ENCODE measurements around the gene PDK4.

The PDK4 gene

DNA sequence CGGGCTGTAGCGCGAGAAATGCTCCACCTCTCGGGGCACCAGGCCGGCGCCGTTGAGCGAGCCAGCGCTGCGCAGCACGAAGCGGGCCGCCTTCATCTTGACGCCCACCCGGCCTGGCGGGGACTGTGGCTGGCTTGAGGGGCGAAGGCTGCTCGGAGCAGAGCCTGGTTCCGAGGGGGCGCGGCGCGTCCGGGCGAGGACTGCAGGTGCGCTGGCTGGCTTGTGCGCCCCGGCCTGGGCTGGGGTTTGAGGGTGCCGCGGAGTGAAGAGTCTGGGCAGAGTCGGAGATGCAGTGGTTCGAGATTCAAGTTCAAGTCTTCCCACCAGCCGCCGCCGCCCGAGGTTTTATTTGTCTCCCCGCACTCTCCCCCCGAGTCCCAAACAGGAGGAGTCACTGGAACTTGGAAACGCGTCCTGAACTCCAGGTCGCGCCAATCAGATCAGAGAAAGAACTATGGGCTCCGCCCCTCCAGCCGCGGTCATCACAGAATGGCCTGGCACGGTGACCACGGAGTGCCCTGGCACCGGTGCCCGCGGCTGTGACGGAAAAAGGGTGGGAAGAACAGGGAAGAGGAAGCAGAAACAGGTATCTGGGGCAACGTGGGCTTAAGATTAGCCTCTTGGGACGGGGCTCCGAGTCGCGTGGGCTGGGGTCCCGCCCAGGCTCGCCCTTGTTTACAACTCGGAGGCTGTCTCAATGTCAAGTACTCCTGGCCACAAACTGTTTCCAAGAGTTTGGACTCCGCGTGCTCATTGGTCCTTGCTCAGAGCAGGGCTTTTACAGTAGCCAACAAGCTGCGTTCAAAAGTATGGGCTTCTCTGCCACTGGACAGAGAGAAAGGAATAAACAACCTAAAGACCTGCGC is at the start of gene PDK4:
TSS of gene PDK4 (minus strand) at position 319 of the 866 bp plus-strand sequence. CDS start at position 96, 223 bp downstream.
- no peak for DNase-seq (ENCODE audit: low read depth in 2 of 2)

DNA sequence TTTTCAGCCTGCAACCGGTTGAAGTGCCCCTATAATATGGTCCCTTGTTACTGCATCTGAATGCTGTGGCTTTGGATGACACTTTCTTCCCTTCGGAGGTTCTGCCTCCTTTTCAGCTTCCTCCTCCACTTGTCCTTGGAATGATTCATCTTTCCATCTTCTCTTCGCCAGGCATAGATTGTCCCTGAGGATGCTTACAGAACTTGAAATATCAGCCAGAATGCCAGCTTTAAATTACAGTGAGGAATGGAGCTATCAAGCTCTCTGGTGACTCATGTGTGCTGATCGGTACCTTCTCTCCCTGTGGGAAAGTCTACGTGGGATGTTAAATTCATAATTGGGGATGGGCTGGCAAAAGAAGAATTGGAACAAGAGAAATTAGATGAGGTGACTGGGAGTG is 45.9 kb upstream of the PDK4 start:
- no peak for DNase-seq (ENCODE audit: low read depth in 2 of 2)

DNA sequence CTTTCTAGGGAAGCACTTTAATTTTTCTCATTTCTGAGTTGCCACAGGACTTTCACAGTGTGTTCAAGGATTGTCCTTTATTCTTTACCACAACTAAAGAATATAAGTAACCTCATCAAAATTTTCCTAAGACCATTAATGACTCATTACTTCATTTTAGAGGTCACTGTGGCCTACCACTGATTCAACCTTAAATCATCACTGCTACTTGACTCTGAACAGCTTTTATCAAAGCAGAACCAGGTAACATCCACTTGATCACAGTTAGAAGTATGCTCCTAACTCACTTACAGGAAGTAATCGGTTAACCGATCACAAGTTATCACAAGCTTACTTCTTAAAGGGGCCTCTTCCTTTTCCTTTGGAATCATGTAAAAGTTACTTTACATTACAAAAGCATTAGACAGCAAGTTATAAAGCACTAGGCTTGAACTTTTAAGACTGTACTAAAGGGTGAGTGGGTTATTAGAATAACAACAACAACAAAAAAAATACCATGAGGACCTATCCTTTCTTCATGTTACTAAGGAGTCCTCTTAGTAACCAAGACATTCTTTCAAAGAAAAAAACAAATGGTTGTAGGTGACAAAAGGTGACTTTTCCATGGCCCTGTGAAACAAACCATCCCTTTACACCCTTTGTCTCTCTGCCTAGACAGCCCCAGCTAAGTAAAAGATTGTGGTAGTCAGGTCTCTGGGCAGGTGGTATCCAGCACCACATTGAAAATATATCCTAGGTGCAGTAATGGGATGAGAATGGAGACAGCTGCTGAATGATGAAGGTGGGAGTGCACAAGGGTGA is 40.0 kb upstream of the PDK4 start:
- DNase-seq (ENCODE audit: low read depth in 2 of 2): no peak

DNA sequence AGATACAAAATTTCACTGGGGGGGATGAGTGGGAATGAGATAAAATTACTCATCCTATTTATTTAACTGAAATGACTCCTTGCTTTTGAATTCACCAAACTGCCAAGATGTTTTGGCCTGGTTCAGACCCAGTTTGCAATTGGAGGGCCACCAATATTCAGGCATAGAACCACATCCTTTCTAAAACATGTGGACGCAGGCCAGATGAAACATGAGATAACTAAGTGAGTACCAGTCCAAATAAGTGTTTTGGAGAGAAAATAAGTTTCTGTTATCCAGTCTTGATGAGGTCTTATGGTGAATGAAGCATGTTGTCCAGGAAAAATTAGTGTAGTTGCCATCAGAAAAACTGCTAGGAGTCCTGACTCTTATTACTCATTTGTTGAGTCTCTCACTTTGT is 36.3 kb upstream of the PDK4 start:
- no peak for DNase-seq (ENCODE audit: low read depth in 2 of 2)

DNA sequence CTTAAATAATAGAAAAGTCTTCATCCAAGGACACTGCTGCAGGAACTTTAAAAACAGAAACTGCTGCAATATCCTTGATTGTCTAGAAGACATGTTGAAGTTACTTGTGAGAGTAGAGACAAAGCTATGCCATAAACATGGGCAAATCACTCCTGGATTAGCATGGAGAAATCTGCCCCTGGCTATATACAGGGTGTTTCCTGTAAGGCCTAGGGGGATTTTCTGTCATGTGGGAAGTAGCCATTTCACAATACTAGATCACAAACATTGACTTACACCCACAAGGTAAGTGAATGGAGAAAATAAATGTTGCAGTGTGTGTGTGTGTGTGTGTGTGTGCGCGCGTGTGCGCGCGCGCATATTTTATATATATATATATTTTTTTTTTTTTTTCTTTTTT is 35.2 kb upstream of the PDK4 start:
- DNase-seq (ENCODE audit: low read depth in 2 of 2): no peak

DNA sequence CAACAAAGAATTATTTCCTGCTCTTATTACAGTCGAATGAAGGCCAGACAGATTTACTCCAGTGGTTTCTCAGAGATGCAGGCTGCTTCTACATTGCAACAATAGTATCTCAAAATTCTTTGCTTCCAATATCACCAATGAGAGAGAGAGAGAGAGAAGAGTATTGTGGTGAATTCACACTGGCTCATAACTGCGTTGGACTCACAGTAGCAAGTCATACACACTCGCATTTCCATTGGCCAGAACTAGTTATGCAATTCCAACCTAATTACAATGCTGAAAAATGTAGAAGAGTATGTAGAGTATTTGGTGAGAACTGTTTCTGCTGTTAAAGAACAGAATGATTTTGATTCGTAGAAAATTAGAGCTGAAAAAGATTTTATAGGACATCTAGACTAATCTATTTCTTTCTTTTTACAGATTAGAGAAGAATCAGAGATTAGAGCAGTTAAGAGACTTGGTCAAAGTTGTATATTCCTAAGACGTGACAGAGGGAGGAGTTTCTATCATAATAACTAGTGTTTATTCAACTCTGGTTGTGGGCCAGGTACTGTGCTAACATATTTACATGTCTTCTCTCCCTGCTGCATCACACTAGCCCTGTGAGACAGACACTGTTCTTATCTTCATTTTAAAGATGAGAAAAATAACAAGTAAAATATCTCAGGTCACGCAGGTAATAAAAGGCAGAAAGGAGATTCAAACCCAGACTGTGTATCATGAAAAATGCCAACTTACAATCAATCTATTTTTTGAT is 34.6 kb upstream of the PDK4 start:
- DNase-seq (ENCODE audit: low read depth in 2 of 2): no peak

DNA sequence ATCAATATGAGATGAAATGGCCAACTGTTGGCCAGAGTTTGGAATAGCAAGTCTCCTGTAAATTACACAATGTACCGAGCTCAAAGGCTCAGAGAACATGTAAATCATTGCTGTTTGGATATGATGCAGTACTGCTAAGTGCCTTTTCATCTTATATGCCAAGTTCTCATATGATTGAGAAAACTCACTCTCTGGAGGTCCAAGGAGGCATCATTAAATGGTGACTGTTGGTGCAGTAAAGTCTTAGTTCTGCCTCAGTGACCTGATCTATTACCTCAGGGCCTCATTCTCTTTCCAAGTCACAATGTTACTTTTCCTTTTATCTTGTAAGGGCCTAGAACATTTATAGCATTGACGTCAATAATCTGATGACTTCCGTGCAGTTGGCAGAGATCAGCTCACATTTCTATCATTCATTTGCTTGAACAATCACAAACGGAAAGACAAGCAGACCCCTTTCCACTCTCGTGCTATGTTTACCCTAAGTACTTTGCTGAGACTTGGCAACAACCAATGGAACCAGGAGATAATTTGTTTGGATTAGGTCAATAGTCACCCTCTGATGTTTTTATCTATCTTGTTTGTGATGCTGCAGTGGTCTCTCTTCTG is 32.6 kb upstream of the PDK4 start:
- DNase-seq (ENCODE audit: low read depth in 2 of 2): no peak

DNA sequence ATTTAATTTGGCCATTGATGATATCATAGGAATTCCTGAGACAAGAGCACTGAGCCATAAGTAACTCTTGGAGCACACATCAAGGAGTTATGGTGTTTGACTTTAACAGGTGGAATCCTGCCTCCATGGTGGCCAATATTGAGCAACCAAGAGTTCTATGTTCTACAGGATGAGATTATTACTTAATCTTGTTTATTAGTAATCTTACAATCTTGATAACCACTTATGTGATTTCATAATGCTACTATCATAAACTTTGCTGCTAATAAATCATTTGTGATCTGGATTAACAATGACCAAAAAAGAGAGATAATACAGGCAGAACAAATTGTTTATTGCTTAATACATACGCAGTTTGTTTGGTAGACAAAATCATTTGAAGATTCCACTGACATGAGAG is 27.5 kb upstream of the PDK4 start:
- no peak for DNase-seq (ENCODE audit: low read depth in 2 of 2)

DNA sequence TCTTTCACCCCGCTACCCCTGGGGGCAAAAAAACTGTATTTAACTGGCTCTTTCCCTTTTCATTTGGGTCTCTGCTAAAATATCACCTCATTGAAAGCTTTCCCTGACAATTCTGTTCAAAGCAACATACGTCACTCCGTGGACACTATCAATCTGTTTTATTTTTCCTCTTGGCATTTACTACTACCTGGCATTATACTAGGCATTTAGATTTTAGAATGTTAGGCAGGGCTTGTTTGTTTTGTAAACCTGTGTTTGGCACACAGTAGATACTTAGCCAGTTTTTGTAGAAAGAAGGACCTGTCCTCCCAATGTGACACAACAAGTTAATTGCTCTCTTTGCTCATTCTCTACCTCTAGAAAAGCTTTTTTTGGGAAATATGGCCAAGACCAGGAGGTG is 26.5 kb upstream of the PDK4 start:
- DNase-seq (ENCODE audit: low read depth in 2 of 2): no peak

DNA sequence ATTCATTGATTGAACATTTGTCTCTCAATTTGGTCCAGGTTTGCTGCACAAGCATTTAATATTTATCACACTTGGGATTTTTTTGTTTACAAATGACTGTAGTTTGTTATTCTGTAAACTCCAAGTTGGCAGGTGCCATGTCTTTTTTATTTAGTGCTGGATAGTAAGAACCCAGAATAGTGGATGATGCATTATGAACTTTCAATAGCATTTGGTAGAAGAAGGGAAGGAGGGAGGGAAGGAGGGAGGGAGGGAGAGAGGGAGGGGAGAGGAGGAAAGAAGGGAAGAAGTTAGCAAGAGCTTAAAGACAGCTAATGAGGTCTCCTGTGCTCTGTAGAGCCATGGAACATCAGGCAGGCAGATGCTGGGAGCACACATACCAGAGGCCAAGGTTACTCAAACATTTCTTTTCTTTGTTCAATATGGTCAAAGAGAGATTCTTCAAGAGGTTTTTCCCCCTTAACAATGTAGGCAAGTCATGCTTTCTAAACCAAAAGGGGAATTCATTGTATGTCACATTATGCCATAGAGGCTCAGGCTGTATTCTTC is 25.8 kb upstream of the PDK4 start:
- no peak for DNase-seq (ENCODE audit: low read depth in 2 of 2)

DNA sequence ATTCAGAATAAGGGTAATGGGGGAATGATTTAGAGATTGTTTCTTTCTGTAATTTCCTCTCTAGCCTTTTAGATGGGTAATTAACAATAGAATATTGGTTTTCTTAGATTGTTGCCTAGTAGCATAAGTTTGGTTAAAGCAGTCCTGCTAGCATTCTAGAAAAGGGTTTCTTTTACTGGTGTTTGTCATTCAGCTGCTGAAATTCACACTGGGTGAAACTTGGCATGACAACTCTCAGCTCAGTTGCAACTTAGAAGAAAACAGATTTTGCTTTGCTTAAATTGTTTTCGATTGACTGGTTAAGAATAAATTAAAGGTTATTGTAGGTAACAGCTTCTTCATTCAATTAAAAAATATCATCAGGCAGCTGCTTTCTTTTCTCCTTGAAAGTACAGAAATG is 25.1 kb upstream of the PDK4 start:
- no peak for DNase-seq (ENCODE audit: low read depth in 2 of 2)

DNA sequence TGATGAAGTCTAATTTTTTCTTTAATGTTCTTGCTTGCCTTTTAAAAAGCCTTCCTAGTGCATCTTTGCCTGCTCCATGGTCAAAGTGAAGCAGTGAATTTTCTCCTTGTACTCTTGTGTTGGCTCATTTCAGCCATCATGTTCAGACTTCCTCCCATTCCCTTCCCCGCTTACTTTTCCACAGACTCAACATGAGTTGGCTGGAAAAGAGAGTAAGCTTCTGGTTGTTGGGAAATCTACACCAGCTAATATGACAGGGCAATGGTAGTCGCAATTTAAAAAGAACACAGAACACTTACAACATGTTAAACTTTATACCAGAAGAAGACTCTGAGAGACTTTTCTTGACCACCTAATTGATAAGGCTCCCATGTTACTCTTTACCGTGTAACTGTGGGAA is 24.3 kb upstream of the PDK4 start:
- no peak for DNase-seq (ENCODE audit: low read depth in 2 of 2)

DNA sequence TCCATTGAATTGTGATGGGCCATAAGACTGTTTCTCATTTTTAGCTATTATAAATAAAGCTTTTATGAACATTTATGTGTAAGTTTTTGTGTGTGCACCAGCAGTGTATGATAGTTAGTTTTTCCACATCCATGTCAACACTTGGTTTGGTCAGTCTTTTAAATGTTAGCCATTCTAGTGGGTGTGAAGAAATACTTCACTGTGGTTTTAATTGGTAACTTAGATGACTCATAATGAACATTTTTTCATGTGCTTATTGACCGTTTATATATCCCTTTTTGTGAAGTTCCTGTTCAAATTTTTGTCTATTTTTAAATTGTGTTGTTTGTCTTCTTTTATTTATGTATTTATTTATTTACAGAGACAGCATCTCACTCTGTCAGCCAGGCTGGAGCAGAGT is 23.6 kb upstream of the PDK4 start:
- DNase-seq (ENCODE audit: low read depth in 2 of 2): no peak

DNA sequence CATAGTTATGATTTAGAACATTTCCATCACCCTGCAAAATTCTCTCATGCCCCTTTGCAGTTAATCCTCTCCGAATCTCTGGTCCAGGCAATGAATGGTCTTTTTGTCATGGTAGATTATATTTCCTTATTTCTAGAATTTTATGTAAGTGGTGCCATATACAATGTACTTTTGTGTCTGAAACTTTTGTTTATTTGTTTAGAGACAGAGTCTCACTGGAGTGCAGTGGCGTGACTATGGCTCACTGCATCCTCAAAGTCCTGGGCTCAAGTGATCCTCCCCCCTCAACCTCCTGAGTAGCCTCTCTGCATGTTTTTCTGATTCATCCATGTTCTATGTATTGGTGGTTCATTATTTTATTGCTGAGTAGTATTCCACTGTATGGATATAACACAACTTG is 23.2 kb upstream of the PDK4 start:
- DNase-seq (ENCODE audit: low read depth in 2 of 2): no peak

DNA sequence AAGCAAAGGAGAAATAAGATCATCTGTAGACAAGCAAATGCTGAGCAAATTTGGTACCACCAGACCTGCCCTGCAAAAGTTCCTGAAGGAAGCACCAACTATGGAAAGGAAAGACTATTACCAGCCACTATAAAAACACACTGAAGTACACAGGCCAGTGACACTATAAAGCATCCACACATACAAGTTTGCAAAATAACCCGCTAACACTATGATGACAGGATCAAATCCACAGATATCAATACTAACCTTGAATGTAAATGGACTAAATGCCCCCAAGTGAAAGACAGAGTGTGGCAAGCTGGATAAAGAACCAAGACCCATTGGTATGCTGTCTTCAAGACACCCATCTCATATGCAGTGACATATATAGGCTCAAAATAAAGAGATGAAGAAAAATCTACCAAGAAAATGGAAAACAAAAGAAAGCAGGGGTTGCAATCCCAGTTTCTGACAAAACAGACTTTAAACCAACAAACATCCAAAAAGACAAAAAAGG is 18.2 kb upstream of the PDK4 start:
- no peak for DNase-seq (ENCODE audit: low read depth in 2 of 2)

DNA sequence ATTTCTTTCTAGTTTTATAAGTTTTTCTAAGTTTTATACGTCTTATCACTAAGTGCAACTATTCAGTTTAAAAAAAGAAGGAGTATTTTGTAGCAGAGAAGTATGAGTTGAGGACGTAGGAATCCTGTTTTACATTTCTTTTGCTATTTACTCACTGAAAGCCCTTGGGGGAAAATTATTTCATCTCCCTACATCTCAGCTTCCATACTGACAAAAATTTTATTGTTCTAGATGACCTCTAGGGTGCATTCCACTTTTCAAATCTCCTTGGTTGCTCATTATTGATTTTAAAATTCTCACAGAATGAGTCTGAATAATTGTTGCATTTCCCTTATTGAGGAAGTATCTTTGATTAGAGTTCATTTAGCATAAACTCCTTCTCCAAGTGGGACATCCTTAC is 14.9 kb upstream of the PDK4 start:
- DNase-seq (ENCODE audit: low read depth in 2 of 2): no peak

DNA sequence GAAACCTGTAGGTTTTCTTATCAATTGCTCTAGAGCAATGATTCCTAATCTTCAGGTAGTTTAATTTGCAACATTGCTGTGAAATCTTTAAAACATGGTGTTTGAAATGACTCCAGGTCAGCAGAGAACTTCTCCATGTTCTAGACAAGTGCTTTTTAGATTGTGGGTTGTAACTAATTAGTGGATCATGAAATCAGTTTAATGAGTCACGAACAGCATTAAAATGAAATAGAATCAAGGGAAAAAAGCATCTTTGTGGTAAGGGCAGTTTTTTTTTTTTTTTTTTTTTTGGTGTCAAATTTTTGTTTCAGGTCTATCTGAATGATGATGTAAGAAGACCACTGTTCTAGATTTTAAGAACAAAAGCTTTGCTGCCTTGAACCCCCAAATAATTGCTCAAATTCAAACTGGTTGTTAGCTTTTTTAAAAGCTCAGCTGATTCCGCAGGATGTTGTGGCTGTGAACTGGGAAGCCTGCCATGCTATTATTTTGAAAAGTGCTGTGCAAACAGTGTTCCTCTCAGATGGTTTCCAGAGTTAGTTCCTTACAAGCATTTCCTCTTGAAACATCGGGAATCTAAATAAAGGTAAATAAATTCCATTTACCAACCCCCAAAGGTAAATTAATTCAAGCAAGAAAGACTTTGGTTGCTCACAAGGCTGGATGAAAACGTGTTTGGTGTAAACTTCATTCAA is 13.1 kb upstream of the PDK4 start:
- DNase-seq (ENCODE audit: low read depth in 2 of 2): no peak

DNA sequence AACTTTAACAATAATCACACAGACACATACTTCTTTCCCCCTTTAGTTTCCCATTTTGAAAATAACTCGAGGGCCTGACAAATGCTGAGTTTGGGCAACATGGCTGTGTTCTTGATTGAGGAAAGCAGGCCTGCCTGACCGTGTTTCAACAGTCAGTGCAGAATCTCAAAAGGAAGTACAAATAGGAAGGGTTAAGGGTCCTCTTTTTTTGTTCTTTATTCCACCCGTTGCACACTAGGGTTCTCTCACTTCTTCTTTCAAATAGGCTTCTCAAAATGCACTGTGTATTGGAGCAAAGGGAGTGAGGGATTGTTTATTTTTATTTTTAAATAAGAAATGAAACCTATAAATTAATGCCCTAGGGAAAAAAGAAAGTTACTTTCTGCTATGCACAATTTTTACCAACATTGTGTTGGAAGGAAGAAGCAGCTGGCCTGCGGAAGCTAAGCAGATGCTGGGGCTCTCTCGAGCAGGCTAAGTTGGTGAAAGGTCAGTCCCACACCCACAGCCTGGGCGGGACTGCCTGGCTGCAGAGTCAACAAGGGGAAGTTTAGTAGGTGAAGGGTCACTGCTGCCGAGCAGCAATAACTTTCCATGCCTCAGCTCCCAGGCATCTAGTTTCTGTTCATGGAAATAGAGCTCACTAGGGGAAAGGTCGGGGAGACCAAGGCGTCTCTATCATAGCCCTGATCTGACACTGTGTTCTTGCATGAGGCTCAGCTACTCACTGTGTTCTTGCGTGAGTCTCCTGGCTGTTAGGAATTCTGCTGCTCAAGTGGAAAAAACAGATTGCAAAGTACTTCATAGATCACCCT is 12.2 kb upstream of the PDK4 start:
- peak; percentile 69 for DNase-seq (ENCODE audit: low read depth in 2 of 2)

DNA sequence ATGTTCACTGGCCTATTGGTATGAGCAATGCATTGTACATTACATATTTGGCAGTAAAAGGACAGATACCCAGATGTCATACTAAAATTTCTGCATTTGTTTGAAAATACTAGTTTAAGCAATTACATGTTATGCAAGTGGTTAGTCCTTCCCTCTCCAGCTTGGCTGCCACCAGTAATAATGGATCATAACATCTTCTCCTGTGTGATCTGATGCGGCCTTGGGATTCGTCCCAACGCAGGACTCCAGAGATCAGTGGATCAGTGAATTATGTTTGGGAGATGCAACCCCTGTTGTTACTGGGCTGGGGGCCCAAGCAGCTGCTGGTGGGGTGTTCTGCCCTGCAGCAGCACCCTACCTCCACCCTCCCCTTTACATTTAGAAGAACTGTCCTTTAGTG is 11.2 kb upstream of the PDK4 start:
- no peak for DNase-seq (ENCODE audit: low read depth in 2 of 2)

DNA sequence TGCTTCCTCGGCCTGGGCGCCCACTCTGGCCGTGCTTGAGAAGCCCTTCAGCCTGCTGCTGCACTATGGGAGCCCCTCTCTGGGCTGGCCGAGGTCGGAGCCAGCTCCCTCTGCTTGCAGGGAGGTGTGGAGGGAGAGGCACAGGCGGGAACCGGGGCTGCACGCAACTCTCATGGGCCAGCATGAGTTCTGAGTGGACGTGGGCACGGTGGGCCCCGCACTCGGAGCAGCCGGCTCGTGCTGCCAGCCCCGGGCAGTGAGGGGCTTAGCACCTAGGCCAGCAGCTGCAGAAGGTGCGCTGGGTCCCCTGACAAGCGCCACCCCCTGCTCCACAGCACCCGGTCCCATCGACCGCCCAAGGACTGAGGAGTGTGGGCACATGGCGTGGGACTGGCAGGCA is 9.0 kb upstream of the PDK4 start:
- no peak for DNase-seq (ENCODE audit: low read depth in 2 of 2)

Measured in fibroblast of skin of left quadriceps (primary cell).